ENCODE measurements around the gene TAAR2.

TAAR2 gene, protein sequence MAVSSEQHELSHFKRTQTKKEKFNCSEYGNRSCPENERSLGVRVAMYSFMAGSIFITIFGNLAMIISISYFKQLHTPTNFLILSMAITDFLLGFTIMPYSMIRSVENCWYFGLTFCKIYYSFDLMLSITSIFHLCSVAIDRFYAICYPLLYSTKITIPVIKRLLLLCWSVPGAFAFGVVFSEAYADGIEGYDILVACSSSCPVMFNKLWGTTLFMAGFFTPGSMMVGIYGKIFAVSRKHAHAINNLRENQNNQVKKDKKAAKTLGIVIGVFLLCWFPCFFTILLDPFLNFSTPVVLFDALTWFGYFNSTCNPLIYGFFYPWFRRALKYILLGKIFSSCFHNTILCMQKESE

DNA sequence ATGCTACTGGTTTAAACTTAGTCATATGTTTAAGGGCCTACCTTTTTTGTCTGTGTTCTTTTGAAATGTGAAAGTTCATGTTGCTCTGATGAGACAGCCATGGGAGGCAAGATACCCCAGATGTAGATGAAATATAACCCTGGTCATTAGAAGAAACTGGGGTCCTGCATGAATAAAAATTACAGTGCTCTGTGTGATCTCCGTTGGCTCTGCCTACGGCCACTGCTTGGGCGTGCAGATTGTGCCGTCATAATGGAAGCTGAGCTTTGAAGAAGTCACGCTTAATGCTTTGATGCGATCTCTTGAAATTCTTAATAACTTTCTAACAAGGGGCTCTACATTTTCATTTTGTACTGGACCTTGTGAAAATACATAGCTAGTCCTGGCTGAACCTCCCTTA is at the start of gene TAAR2:
TAAR2 (minus strand) TSS at position 101 of the 400 bp plus-strand sequence; CDS start at position 101, 0 bp downstream.
- Histone ChIP-seq H3K4me3 (no peak within 1 kb of the TSS), H3K4me1 (no peaks in the 10 kb centered on the region), H3K27ac (no peak within 1 kb of the TSS), H3K9me3 (no peaks in the 10 kb centered on the region), H3K36me3 (no peaks in the 10 kb centered on the region), H3K27me3 (no peaks in the 10 kb centered on the region)
- TF ChIP-seq, protein P1, sequence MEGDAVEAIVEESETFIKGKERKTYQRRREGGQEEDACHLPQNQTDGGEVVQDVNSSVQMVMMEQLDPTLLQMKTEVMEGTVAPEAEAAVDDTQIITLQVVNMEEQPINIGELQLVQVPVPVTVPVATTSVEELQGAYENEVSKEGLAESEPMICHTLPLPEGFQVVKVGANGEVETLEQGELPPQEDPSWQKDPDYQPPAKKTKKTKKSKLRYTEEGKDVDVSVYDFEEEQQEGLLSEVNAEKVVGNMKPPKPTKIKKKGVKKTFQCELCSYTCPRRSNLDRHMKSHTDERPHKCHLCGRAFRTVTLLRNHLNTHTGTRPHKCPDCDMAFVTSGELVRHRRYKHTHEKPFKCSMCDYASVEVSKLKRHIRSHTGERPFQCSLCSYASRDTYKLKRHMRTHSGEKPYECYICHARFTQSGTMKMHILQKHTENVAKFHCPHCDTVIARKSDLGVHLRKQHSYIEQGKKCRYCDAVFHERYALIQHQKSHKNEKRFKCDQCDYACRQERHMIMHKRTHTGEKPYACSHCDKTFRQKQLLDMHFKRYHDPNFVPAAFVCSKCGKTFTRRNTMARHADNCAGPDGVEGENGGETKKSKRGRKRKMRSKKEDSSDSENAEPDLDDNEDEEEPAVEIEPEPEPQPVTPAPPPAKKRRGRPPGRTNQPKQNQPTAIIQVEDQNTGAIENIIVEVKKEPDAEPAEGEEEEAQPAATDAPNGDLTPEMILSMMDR (IDR thresholded peaks at IDR 0.05), result no peak
- intact Hi-C loops (cut with DNase I; ENCODE audit: low total_unique reads), result no loop called here
- no peak for DNase-seq

DNA sequence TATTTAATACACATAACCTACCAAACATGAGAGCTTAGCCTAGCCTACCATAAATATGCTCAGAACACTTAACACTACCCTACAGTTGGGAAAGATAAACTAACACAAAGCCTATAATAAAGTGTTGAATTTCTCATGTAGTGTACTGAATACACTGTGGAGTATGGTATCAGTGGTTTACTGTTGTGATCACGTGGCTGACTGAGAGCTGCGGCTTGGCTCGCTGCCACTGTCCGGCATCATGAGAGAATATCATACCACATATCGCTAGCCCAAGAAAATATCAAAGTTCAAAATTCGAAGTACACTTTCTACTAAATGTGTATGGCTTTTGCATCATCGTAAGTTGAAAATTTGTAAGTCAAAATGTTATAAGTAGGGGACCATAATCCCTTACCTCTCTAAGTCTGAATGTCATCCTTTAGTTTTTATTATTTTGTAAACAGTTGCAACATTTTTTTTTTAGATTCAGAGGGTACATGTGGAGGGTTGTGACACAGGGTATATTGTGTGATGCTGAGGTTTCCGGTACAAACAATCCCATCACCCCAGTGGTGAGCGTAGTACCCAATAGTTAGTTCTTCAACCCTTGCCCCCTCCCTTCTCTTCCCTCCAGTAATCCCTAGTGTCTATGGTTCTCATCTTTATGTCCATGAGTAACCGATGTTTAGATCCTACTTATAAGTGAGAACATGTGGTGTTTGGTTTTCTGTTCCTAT is 49.5 kb upstream of the TAAR2 start:
- DNase-seq, result no peak
- H3K4me1 ChIP-seq, result peaks cover 0 to 3% (median 0%) of the 10 kb centered on the region in 4 donors
- H3K9me3 ChIP-seq, result no peaks in the 10 kb centered on the region
- no peak overlapping the region for H3K27ac ChIP-seq
- TF ChIP-seq, protein P1 (IDR thresholded peaks at IDR 0.05), result no peak
- intact Hi-C loops (cut with DNase I; ENCODE audit: low total_unique reads), result no loop called here
- H3K27me3 ChIP-seq, result no peaks in the 10 kb centered on the region
- no peaks in the 10 kb centered on the region for H3K36me3 ChIP-seq
- H3K4me3 ChIP-seq, result no peak overlapping the region

DNA sequence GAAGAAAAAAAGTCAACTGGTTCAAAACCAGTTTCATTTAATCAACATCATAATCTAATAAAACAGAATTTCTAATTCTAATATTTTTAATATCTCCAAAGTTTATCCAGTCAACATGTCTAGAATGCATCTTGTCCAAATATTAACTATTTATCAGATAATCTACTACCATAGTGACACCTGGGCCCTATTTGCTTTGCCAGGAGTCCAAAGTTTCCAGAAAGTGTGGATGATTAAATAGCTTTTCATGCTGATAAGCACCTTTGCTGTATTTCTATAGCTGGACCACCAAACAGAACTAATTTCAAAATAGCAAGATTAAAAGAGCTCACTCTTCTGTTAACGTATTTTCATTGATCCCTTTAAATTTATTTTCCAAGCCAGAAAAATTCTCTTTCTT is 47.2 kb upstream of the TAAR2 start:
- Histone ChIP-seq H3K4me3 (no peak overlapping the region), H3K4me1 (peaks cover 0 to 3% (median 0%) of the 10 kb centered on the region in 4 donors), H3K36me3 (no peaks in the 10 kb centered on the region), H3K27me3 (no peaks in the 10 kb centered on the region), H3K27ac (no peak overlapping the region), H3K9me3 (no peaks in the 10 kb centered on the region)
- intact Hi-C loops (cut with DNase I; ENCODE audit: low total_unique reads), result no loop called here
- TF ChIP-seq, protein P1 (IDR thresholded peaks at IDR 0.05), result no peak
- no peak for DNase-seq

DNA sequence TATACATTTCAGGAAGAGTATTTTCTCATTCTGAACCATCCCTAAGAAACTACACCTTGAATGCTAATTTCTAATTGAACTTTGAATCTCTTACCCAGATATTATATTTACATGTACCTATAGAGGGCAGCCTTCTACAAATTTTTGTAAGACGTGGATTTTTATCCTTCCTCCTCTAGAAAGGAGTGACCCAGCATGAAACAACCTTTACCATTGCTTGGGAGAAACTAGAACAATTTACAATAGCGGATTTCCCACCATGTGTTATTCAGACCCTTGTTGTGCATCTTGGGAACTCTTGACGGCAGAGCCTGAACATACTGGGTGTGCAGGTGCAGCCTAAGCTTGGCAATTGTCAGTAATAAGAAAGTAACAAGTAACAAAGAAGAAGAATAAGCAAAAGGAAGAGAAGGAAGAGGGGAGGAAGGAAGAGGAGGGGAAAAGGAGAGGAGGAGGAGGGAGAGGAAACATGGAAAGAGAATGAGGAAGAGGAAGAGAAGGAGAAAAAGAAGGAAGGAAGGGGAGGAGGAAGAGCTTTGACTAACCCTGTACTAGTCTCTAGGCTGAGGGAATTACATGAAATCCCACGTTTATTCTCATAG is 45.7 kb upstream of the TAAR2 start:
- Histone ChIP-seq H3K36me3 (no peaks in the 10 kb centered on the region), H3K27ac (no peak overlapping the region), H3K4me1 (peaks cover 0 to 3% (median 0%) of the 10 kb centered on the region in 4 donors), H3K9me3 (no peaks in the 10 kb centered on the region), H3K27me3 (no peaks in the 10 kb centered on the region), H3K4me3 (no peak overlapping the region)
- intact Hi-C loops (cut with DNase I; ENCODE audit: low total_unique reads), result no loop called here
- TF ChIP-seq, protein P1 (IDR thresholded peaks at IDR 0.05), result peak; percentile 39 to 40
- DNase-seq, result no peak

DNA sequence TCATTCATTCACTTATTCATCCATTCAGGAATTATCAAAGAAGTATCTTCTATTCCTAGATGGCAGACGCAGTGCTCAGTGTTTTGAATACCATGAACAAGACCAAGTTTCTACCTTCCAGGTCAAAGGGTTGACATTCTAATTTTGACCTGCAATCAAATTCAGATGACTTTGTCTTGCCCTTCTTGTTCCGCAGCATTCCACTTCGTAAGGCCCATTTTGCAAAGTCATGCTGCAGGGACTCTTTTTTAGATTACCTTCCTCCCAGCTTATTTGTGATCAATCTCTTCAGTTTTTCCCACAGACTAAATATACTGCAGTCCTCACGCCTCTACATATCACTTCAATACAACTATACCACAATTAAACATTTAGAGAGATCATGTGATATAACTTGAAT is 42.0 kb upstream of the TAAR2 start:
- H3K36me3 ChIP-seq, result no peaks in the 10 kb centered on the region
- H3K4me1 ChIP-seq, result peaks cover 0 to 3% (median 0%) of the 10 kb centered on the region in 4 donors
- no peak for DNase-seq
- no peaks in the 10 kb centered on the region for H3K9me3 ChIP-seq
- no peak overlapping the region for H3K4me3 ChIP-seq
- no peak overlapping the region for H3K27ac ChIP-seq
- H3K27me3 ChIP-seq, result no peaks in the 10 kb centered on the region
- TF ChIP-seq, protein P1 (IDR thresholded peaks at IDR 0.05), result no peak
- intact Hi-C loops (cut with DNase I; ENCODE audit: low total_unique reads), result no loop called here

Data from tibial artery (tissue), 4 donors.